ENCODE measurements around the gene PCK2.

PCK2 gene

GRCh38 chr14:24121210-24121609, 27.1 kb downstream of the PCK2 start:
- no peak for DNase-seq

GRCh38 chr14:24122416-24122815, 28.3 kb downstream of the PCK2 start:
- no peak for DNase-seq

GRCh38 chr14:24122898-24123297, 28.8 kb downstream of the PCK2 start:
- DNase-seq: no peak

- DNase-seq: no peak
These were observed 29.6 kb downstream of the PCK2 start for GRCh38 chr14:24123424-24124417.

GRCh38 chr14:24126939-24127338, 32.8 kb downstream of the PCK2 start:
- no peak for DNase-seq

- no peak for DNase-seq
These were observed 33.6 kb downstream of the PCK2 start for GRCh38 chr14:24127673-24128072.

GRCh38 chr14:24129410-24129998, 35.4 kb downstream of the PCK2 start:
- DNase-seq: no peak

- DNase-seq: no peak
These were observed 36.2 kb downstream of the PCK2 start, which contains the start of gene FITM1 for GRCh38 chr14:24130380-24130716. Gene FITM1 (plus strand): TSS chr14:24130659. CDS start chr14:24131564, 905 bp downstream.

- no peak for DNase-seq
These were observed 36.8 kb downstream of the PCK2 start for GRCh38 chr14:24130717-24131548.

GRCh38 chr14:24131549-24131966, 37.4 kb downstream of the PCK2 start:
- no peak for DNase-seq

- DNase-seq: peak; percentile 35
These were observed 38.1 kb downstream of the PCK2 start for GRCh38 chr14:24132061-24132685.

GRCh38 chr14:24132976-24133375, 38.9 kb downstream of the PCK2 start:
- DNase-seq: no peak

- no peak for DNase-seq
These were observed 39.6 kb downstream of the PCK2 start for GRCh38 chr14:24133735-24134134.

- no peak for DNase-seq
These were observed 41.4 kb downstream of the PCK2 start for GRCh38 chr14:24135584-24135833.

GRCh38 chr14:24135834-24136683, 41.9 kb downstream of the PCK2 start, which contains the start of gene PSME1:
Gene PSME1 (plus strand): TSS chr14:24136194. CDS start chr14:24136263, 69 bp downstream.
- DNase-seq: peak; percentile 96

- no peak for DNase-seq
These were observed 42.8 kb downstream of the PCK2 start for GRCh38 chr14:24136684-24137528.

- DNase-seq: no peak
These were observed 43.7 kb downstream of the PCK2 start for GRCh38 chr14:24137529-24138395.

- no peak for DNase-seq
These were observed 44.5 kb downstream of the PCK2 start for GRCh38 chr14:24138396-24139271.
